Smooth muscle cell (in vitro differentiated cells): Measurements from ENCODE around the gene PTGDR2. TPM values are rescaled to one million over a fixed set of nuclear protein-coding genes. Genes with fewer than 3 reads are reported as not detected.

Experiments used
- DNase-seq: peaks from one replicate; lab custom pipeline; 2025; ENCODE audit not compliant: unreplicated experiment; lab: John Stamatoyannopoulos, UW
- H2AFZ ChIP-seq: fragments of 200-600 bp; sonication (generic); 2 replicates; pipeline ENCODE4 v1.6.0; 2016; ENCODE audit warnings: antibody characterized with exemption, low read depth, mild to moderate bottlenecking
- H3F3A ChIP-seq: fragments of 200-600 bp; sonication (generic); 2 replicates; pipeline ENCODE4 v1.6.0; 2017; ENCODE audit warnings: antibody characterized with exemption, low read depth
- H3K27ac ChIP-seq: fragments of 200-600 bp; sonication (generic); 2 replicates; pipeline ENCODE4 v1.5.1; 2016; ENCODE audit warnings: low read depth, mild to moderate bottlenecking
- H3K27me3 ChIP-seq: fragments of 200-600 bp; sonication (generic); 2 replicates; pipeline ENCODE4 v1.6.1; 2016; ENCODE audit warnings: low read depth, mild to moderate bottlenecking
- H3K36me3 ChIP-seq: fragments of 200-600 bp; sonication (generic); 2 replicates; pipeline ENCODE4 v1.5.1; 2016; ENCODE audit warnings: low read depth
- H3K4me1 ChIP-seq: fragments of 200-600 bp; sonication (generic); 2 replicates; pipeline ENCODE4 v1.5.1; 2016; ENCODE audit warnings: low read depth
- H3K4me2 ChIP-seq: fragments of 200-600 bp; sonication (generic); 2 replicates; pipeline ENCODE4 v1.6.0; 2016; ENCODE audit warnings: mild to moderate bottlenecking
- H3K4me3 ChIP-seq: fragments of 200-600 bp; sonication (generic); 2 replicates; pipeline ENCODE4 v1.5.1; 2016; ENCODE audit warnings: mild to moderate bottlenecking
- H3K79me2 ChIP-seq: fragments of 200-600 bp; sonication (generic); 2 replicates; pipeline ENCODE4 v1.6.0; 2016; ENCODE audit warnings: low read depth, mild to moderate bottlenecking
- H3K9ac ChIP-seq: fragments of 200-600 bp; sonication (generic); 2 replicates; pipeline ENCODE4 v1.6.0; 2016; ENCODE audit warnings: low read depth
- H3K9me3 ChIP-seq: fragments of 200-600 bp; sonication (generic); replicated peaks from 2 replicates; pipeline ENCODE4 v1.5.1; 2016; ENCODE audit warnings: low read depth
- H4K20me1 ChIP-seq: fragments of 200-600 bp; sonication (generic); 2 replicates; pipeline ENCODE4 v1.6.0; 2016; ENCODE audit warnings: low read depth
- WGBS: methylation state at CpG from one replicate; pipeline ENCODE4 v1.1.7; 2016; ENCODE audit warnings: low lambda C conversion rate; 5-methylcytosine and 5-hydroxymethylcytosine counted together
- polyA plus RNA-seq: library from polyadenylated mRNA; unstranded; fragments of >200 nt; fragmentation: Nextera tagmentation; extraction: Ambion mirVana; gene quantifications from 2 replicates; pipeline ENCODE4 v1.2.1, GENCODE V29; 2016
- total RNA-seq: library from RNA; depleted of rRNA; stranded (reverse); fragments of >200 nt; gene quantifications from 2 replicates; pipeline ENCODE4 v1.2.3, GENCODE V29; 2014
- TF ChIP-seq, protein P1 (sequence below): fragments of 200-600 bp; sonication (generic); IDR thresholded peaks from 2 replicates; pipeline ENCODE4 v1.5.1; 2017; ENCODE audit warnings: borderline replicate concordance, mild to moderate bottlenecking, antibody characterized with exemption; ENCODE audit not compliant: insufficient read depth, poor library complexity, severe bottlenecking

Gene PTGDR2
- total and polyA plus RNA-seq, 2 experiments from 2014 or later: 0.04 to 0.08 TPM

DNA sequence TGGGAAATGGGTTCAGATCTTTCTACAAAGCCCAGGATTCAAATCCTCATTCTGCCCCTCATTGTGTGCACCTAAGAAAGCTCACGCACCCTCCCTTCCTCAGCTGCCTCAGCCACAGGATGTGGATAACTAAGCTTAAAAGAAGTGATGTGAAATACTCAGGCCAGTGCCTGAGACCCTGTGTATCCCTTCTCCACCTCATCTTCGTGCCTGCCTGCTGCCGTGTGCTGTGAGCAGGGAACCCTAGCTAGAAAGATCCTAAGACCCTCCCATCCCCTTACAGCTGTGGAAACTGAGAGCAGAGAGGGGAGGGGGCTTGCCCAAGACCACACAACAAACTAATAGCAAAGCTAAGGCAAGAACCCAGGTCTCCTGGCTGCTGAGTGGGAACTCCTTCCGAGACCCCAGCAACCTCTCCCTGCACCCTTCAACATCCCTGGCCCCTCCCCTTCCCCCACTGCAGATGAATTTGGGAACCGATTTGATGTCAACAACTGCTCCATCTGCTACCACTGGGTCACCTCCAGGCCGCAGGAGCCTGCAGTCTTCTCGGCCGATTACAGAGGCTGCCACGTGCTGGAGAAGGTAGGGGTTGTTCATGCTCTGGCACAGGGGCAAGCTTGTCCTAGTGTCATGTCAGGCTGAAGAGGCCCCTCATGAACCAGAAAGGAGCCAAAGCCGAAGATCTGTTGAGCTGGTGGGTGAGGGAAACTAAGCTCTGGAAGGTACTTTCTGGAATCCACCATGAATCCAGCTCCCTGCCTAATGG, 13.1 kb upstream of the PTGDR2 start:
- H3K4me3 ChIP-seq: no peak overlapping the region
- no peaks in the 10 kb centered on the region for H3K27me3 ChIP-seq
- H3K27ac ChIP-seq: no peak overlapping the region
- TF ChIP-seq, protein P1, sequence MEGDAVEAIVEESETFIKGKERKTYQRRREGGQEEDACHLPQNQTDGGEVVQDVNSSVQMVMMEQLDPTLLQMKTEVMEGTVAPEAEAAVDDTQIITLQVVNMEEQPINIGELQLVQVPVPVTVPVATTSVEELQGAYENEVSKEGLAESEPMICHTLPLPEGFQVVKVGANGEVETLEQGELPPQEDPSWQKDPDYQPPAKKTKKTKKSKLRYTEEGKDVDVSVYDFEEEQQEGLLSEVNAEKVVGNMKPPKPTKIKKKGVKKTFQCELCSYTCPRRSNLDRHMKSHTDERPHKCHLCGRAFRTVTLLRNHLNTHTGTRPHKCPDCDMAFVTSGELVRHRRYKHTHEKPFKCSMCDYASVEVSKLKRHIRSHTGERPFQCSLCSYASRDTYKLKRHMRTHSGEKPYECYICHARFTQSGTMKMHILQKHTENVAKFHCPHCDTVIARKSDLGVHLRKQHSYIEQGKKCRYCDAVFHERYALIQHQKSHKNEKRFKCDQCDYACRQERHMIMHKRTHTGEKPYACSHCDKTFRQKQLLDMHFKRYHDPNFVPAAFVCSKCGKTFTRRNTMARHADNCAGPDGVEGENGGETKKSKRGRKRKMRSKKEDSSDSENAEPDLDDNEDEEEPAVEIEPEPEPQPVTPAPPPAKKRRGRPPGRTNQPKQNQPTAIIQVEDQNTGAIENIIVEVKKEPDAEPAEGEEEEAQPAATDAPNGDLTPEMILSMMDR: no peak
- H3K4me1 ChIP-seq: no peaks in the 10 kb centered on the region
- H3K36me3 ChIP-seq: no peaks in the 10 kb centered on the region
- DNase-seq: no peak
- H3K79me2 ChIP-seq: no peaks in the 10 kb centered on the region
- H3F3A ChIP-seq: no peaks in the 10 kb centered on the region
- H3K4me2 ChIP-seq: no peak overlapping the region
- no peak overlapping the region for H2AFZ ChIP-seq
- no peaks in the 10 kb centered on the region for H4K20me1 ChIP-seq
- 86% methylated on average over 10 of the region's 10 CpGs for WGBS
- H3K9ac ChIP-seq: no peak overlapping the region
- no peaks in the 10 kb centered on the region for H3K9me3 ChIP-seq

DNA sequence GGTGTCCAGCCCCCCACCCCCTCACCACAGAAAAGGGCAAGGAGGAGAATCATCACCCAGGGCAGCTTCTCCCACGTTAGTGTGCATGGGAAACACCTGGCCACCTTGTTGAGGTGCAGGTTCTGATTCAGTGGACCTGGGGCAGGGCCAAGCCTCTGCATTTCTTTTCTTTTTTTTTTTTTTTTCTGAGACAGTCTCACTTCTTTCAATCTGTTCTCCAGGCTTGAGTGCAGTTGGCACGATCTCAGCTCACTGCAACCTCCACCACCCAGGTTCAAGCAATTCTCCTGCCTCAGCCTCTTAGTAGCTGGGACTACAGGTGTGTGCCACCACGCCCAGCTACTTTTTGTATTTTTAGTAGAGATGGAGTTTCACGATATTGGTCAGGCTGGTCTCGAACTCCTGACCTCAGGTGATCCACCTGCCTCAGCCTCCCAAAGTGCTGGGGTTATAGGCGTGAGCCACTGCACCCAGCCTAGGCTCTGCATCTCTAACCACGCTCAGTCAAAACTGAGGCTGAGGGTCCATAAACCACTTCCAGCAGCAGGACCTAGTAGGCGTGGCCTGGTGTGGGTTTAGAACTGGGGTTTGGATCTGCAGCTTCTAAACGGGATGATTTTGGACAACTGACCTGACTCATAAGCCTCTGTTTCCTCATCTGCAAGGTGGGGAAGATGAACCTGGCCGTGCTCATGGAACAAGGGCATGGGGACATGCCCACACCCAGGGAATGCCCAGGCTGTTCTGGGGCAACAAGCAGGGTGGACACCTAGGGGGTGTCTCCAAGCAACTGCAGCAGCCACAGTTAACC, 12.3 kb upstream of the PTGDR2 start:
- no peaks in the 10 kb centered on the region for H3K27me3 ChIP-seq
- H3K36me3 ChIP-seq: no peaks in the 10 kb centered on the region
- no peak overlapping the region for H2AFZ ChIP-seq
- TF ChIP-seq, protein P1: no peak
- H3K27ac ChIP-seq: no peak overlapping the region
- H4K20me1 ChIP-seq: no peaks in the 10 kb centered on the region
- H3K4me1 ChIP-seq: no peaks in the 10 kb centered on the region
- WGBS: 90% methylated on average over 10 of the region's 10 CpGs
- no peak overlapping the region for H3K4me3 ChIP-seq
- DNase-seq: no peak
- H3K9ac ChIP-seq: no peak overlapping the region
- H3F3A ChIP-seq: no peaks in the 10 kb centered on the region
- no peaks in the 10 kb centered on the region for H3K9me3 ChIP-seq
- no peak overlapping the region for H3K4me2 ChIP-seq
- H3K79me2 ChIP-seq: no peaks in the 10 kb centered on the region

DNA sequence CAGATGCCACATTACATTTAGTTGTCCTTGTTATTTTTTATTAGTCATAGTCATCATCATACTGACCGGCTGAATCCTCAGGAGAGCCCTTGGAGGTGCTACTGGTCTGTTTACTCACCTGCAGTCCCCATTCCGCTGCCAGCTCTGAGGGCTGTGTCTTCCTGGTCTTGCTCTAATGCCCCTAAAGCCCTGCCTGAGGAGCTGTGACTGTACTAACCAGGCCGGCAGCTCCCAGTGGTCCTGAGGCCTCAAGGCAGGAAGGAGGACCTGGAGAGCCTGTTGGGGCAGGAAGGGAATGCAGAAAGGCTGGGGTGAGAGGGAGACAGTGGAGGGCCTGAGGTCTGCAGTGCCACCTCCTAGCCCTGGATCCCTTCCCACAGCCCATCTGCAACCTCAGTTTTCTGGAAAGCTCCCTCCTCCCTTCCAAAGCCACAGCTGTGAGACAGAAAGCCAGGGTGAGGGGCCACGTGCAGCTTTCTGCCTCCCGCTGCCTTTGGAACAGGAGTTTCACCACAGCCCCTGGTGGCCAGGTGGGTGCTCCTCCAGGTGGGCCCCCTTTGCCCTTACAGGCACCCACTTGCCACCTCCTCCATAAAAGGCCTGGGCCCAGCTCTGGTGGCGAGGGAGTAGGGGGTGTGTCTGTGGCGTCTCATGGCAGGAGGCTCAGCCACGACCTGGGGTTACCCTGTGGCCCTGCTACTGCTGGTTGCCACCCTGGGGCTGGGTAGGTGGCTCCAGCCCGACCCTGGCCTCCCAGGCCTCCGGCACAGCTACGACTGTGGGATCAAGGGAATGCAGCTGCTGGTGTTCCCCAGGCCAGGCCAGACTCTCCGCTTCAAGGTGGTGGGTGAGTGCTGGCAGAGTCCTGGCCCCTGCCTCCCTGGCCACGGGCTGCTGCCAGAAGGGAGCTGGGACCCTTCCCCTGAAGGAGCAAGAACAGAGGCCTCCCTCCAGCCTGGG, 11.4 kb upstream of the PTGDR2 start, which contains the start of gene ZP1:
Gene ZP1 (plus strand): TSS at position 632 of the 960 bp plus-strand sequence. CDS start 20 bp downstream, at position 652.
- DNase-seq: no peak
- H3K27me3 ChIP-seq: no peaks in the 10 kb centered on the region
- no peaks in the 10 kb centered on the region for H3K4me1 ChIP-seq
- H3F3A ChIP-seq: no peaks in the 10 kb centered on the region
- WGBS: 75% methylated on average over 13 of the region's 13 CpGs
- no peaks in the 10 kb centered on the region for H3K36me3 ChIP-seq
- no peaks in the 10 kb centered on the region for H4K20me1 ChIP-seq
- no peak within 1 kb of the TSS for H2AFZ ChIP-seq
- H3K9ac ChIP-seq: no peak within 1 kb of the TSS
- no peaks in the 10 kb centered on the region for H3K9me3 ChIP-seq
- TF ChIP-seq, protein P1: no peak
- no peak within 1 kb of the TSS for H3K4me2 ChIP-seq
- no peaks in the 10 kb centered on the region for H3K79me2 ChIP-seq
- H3K27ac ChIP-seq: no peak within 1 kb of the TSS
- H3K4me3 ChIP-seq: no peak within 1 kb of the TSS
